Non-pigmented ciliary epithelial cell (primary cell): ENCODE measurements around the gene ACTRT2.

Experiments
- DNase-seq: peaks from one replicate; pipeline ENCODE4 v3.0.0-alpha.2; 2010; ENCODE audit warnings: low read depth

ACTRT2 gene

GRCh38 chr1:3033040-3033789 is 11.9 kb downstream of the ACTRT2 start:
- DNase-seq: no peak

- no peak for DNase-seq
Observed at GRCh38 chr1:3033790-3034090, 12.5 kb downstream of the ACTRT2 start.

- DNase-seq: no peak
Observed at GRCh38 chr1:3034162-3034561, 12.9 kb downstream of the ACTRT2 start.

GRCh38 chr1:3034728-3035562 is 13.7 kb downstream of the ACTRT2 start:
- no peak for DNase-seq

GRCh38 chr1:3035563-3036446 is 14.5 kb downstream of the ACTRT2 start:
- DNase-seq: no peak

GRCh38 chr1:3036447-3037280 is 15.4 kb downstream of the ACTRT2 start:
- no peak for DNase-seq

GRCh38 chr1:3037281-3038040 is 16.2 kb downstream of the ACTRT2 start:
- DNase-seq: no peak

GRCh38 chr1:3038113-3038551 is 16.9 kb downstream of the ACTRT2 start:
- DNase-seq: no peak

GRCh38 chr1:3038571-3039181 is 17.4 kb downstream of the ACTRT2 start:
- DNase-seq: no peak

- no peak for DNase-seq
Observed at GRCh38 chr1:3040004-3040403, 18.7 kb downstream of the ACTRT2 start.

- no peak for DNase-seq
Observed at GRCh38 chr1:3042481-3042880, 21.2 kb downstream of the ACTRT2 start.

- no peak for DNase-seq
Observed at GRCh38 chr1:3049164-3049563, 27.9 kb downstream of the ACTRT2 start.

- no peak for DNase-seq
Observed at GRCh38 chr1:3049905-3050304, 28.6 kb downstream of the ACTRT2 start.

GRCh38 chr1:3050603-3051002 is 29.3 kb downstream of the ACTRT2 start:
- DNase-seq: no peak

- no peak for DNase-seq
Observed at GRCh38 chr1:3051270-3052268, 30.3 kb downstream of the ACTRT2 start.

GRCh38 chr1:3052501-3052900 is 31.2 kb downstream of the ACTRT2 start:
- no peak for DNase-seq

- no peak for DNase-seq
Observed at GRCh38 chr1:3053366-3053980, 32.2 kb downstream of the ACTRT2 start.

GRCh38 chr1:3053986-3054385 is 32.7 kb downstream of the ACTRT2 start:
- DNase-seq: no peak

GRCh38 chr1:3054474-3054873 is 33.2 kb downstream of the ACTRT2 start:
- no peak for DNase-seq
